Stomach smooth muscle (tissue), 2 donors: ENCODE data around the gene IL17D.
"Not testable (repeated sequence)": the region's sequence is repeated elsewhere in the genome, so short reads cannot be mapped to it uniquely, and the experiment has no call there.

Experiments used
- H3K27ac ChIP-seq: one replicate; pipeline ENCODE4 v1.7.0; 2013; ENCODE audit warnings: mild to moderate bottlenecking, low read length, inconsistent platforms
- H3K27me3 ChIP-seq, 2 donors: one replicate each; pipeline ENCODE4 v1.7.0; 2013; ENCODE audit warnings: low read length in 2 of 2; ENCODE audit not compliant: insufficient read depth in 2 of 2, control insufficient read depth in 1 of 2
- H3K36me3 ChIP-seq, 2 donors: one replicate each; pipeline ENCODE4 v1.7.0; 2013; ENCODE audit warnings: low read length in 2 of 2; ENCODE audit not compliant: control insufficient read depth in 2 of 2, insufficient read depth in 2 of 2
- H3K4me1 ChIP-seq: one replicate; pipeline ENCODE4 v1.7.0; 2013; ENCODE audit warnings: low read length; ENCODE audit not compliant: control insufficient read depth, insufficient read depth
- H3K4me3 ChIP-seq, 2 donors: one replicate each; pipeline ENCODE4 v1.7.0; 2013; ENCODE audit warnings: low read length in 2 of 2
- H3K9ac ChIP-seq, 2 donors: one replicate each; pipeline ENCODE4 v1.7.0; 2013; ENCODE audit warnings: low read length in 2 of 2, mild to moderate bottlenecking in 1 of 2
- H3K9me3 ChIP-seq, 2 donors: one replicate each; pipeline ENCODE4 v1.7.0; 2013; ENCODE audit warnings: low read length in 2 of 2; ENCODE audit not compliant: control insufficient read depth in 2 of 2
- donor health status: healthy.
- donor health status: Pancreatic carcinoma.

The IL17D gene

DNA sequence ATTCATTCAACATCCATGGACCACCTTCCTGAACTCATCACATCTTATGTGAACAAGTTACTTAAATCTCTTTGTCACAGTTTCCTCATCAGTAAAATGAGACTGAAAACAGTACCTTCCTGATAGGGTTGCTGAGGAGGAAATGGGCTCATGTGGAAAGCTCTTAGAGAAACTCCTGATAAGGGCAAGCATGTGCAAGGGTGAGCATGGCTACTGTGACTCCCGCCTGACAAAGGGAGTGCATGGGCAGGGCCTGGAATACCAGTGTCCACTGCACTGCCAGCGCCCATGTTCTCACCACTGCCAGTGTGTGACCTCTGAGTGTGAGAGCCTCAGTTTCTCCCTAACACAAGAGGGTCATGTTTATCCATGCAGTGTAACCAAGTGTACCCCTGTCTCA, 27.3 kb upstream of the IL17D start:
- H3K27ac ChIP-seq = no peak overlapping the region
- peaks cover 10 to 13% of the 10 kb centered on the region in 2 donors for H3K36me3 ChIP-seq
- no peaks in the 10 kb centered on the region for H3K9me3 ChIP-seq
- H3K27me3 ChIP-seq = no peaks in the 10 kb centered on the region
- H3K9ac ChIP-seq = no peak overlapping the region
- no peak overlapping the region for H3K4me3 ChIP-seq
- no peaks in the 10 kb centered on the region for H3K4me1 ChIP-seq

DNA sequence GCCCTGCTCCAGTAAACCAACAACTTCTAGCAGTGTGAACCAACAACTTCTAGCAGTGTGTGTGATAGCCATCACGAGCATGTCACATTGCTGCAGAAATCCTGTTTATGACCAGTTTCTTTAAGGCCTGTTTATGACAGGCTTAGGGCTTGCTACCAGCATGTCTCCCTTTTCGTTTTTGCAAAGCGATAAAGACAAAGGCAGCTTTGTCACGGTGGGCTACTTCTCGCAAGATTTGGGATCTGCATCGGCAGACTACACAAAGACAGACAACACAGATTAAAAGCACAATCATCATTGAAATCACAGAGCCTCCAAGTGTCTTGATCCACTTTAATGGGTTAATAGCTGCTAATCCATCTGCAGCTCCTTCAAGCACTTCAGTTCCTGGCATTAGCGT, 24.9 kb upstream of the IL17D start:
- not testable (repeated sequence) for H3K4me3 ChIP-seq, H3K9me3 ChIP-seq, H3K4me1 ChIP-seq, H3K36me3 ChIP-seq, H3K27ac ChIP-seq, H3K9ac ChIP-seq, H3K27me3 ChIP-seq

DNA sequence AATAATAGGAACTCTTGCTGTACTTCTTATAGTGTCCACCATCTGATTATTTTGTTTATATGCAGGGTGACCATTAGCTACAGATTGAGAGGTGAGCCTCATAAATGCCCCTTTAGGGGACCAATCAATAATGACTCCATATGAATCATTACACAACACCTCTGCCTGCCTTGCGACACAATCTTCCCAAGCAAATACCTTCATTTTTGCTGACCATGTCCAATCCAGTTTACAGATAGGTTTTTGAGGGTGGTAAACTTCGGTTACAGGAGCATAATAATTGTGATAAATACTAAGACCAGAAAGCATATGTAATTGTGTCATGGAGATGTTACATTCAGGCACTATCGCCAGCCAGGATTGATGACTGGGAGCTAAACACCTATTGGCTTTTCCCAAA, 23.6 kb upstream of the IL17D start:
- peaks cover 4 to 6% of the 10 kb centered on the region in 2 donors for H3K36me3 ChIP-seq
- no peak overlapping the region for H3K4me3 ChIP-seq
- no peaks in the 10 kb centered on the region for H3K9me3 ChIP-seq
- H3K27me3 ChIP-seq = no peaks in the 10 kb centered on the region
- H3K9ac ChIP-seq = no peak overlapping the region
- H3K27ac ChIP-seq = no peak overlapping the region
- no peaks in the 10 kb centered on the region for H3K4me1 ChIP-seq

DNA sequence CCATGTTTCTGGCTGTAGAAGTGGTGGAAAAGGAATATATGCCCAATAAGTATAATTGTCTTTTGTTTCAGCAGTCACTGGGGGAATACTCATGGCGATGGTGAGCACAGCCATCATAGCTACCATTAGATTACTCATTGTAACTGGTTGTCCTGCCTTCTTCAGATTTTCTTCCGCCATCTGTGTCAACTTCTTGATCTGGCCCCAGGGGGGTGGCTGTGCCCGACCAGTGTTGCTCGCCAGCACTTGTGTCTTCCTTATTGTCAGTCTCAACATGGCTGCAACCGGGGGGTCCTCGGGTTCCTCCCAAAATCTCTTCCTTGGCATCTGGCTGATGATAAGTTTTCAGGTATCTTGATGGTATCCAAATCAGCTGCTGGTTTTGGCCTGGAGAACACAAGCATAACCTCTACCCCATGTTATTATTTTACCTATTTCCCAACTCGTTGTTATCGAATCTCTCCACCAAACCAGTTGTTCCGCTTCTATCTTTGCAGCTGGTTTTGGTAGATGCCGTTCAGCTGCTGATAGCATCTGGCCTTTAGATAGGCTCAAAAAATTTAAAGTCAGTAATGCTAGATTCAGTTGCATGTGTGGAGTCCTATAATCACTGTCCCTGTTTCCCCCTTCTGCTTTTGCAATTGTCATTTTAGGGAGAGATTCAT, 23.0 kb upstream of the IL17D start:
- Histone ChIP-seq H3K27me3 (no peaks in the 10 kb centered on the region), H3K4me3 (no peak overlapping the region), H3K27ac (no peak overlapping the region), H3K36me3 (peaks cover 0 to 4% of the 10 kb centered on the region in 2 donors), H3K4me1 (no peaks in the 10 kb centered on the region), H3K9me3 (no peaks in the 10 kb centered on the region), H3K9ac (no peak overlapping the region)

DNA sequence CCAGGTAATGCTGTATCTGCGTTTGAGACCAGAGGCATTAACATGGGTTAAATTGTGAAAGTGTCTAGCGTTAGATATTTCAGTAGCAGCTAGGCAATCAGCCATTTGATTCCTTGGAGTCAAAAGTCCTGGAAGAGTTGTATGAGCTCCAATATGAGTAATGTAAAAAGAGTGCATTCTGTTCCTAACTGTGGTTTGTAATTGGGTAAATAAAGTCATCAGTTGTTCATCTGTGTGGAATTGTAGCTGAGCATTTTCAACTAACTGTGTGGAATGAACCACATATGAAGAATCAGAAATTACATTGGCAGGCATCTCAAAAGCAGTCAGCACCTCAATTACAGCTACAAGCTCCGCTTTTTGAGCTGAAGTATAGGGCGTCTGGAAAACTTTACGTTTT, 22.0 kb upstream of the IL17D start:
- H3K4me3 ChIP-seq, H3K9ac ChIP-seq, H3K27me3 ChIP-seq, H3K9me3 ChIP-seq, H3K27ac ChIP-seq, H3K36me3 ChIP-seq, H3K4me1 ChIP-seq: not testable (repeated sequence)

DNA sequence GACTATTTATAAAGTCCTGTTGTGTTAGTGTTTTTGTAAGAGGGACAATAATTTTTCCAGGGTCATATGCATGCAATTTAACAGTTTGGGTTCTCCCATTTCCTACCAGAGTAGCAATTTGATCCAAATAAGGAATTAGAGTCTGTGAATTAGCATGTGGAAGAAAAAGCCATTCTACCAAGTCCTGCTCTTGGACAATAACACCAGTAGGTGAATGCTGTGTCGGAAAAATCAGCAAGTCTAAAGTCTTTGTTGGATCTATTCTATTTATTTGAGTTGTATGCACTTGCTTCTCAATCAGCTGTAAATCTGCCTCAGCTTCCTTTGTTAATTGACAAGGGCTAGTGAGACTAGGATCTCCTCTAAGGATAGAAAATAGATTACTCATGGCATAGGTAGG, 21.4 kb upstream of the IL17D start:
- H3K9me3 ChIP-seq = no peaks in the 10 kb centered on the region
- H3K36me3 ChIP-seq = no peaks in the 10 kb centered on the region
- H3K9ac ChIP-seq = no peak overlapping the region
- no peak overlapping the region for H3K27ac ChIP-seq
- no peaks in the 10 kb centered on the region for H3K27me3 ChIP-seq
- H3K4me1 ChIP-seq = no peaks in the 10 kb centered on the region
- H3K4me3 ChIP-seq = no peak overlapping the region

DNA sequence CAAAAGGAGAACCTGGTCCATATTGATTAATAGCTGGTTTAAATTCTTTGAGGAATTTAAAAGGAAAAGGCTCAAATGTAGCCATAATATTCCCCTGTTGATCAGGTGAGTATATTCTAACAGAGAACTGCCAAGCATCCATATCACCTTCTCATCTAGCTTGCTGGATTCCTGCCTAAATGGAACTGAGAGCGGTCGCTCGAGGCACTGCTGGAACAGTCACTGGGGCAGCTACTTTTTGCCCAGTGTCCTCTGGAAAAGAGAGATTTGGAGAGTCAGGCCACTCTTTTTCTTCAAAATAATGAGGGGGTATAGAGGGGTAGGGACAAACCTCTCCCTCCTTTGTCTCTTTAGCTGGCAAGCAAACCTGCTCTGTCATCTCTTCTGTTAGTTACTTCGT, 19.5 kb upstream of the IL17D start:
- Histone ChIP-seq H3K27ac (no peak overlapping the region), H3K4me3 (no peak overlapping the region), H3K9ac (no peak overlapping the region), H3K36me3 (peaks cover 0 to 2% of the 10 kb centered on the region in 2 donors), H3K4me1 (no peaks in the 10 kb centered on the region), H3K27me3 (no peaks in the 10 kb centered on the region), H3K9me3 (no peaks in the 10 kb centered on the region)

DNA sequence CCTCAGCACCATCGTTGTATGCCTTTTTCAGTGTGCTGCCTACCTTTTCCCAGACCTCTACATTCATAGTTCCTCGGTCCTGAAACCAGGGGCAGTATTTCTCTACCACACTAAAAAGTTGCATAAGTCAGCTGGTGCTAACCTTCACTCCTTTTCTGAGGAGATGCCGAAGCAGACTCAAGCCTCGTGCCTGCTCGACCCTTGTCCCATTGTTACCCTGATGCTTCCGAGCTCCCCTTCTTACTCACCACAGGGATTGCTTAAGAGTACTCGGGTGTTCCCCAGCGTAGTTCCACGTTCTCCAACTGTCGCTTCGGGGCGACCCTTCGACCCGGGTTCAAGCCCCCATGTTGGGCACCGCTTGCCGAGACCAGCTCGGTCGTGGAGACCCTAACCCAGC, 19.0 kb upstream of the IL17D start:
- Histone ChIP-seq H3K4me1 (no peaks in the 10 kb centered on the region), H3K9me3 (no peaks in the 10 kb centered on the region), H3K27me3 (no peaks in the 10 kb centered on the region), H3K9ac (no peak overlapping the region), H3K4me3 (no peak overlapping the region), H3K36me3 (peaks cover 0 to 2% of the 10 kb centered on the region in 2 donors), H3K27ac (no peak overlapping the region)

DNA sequence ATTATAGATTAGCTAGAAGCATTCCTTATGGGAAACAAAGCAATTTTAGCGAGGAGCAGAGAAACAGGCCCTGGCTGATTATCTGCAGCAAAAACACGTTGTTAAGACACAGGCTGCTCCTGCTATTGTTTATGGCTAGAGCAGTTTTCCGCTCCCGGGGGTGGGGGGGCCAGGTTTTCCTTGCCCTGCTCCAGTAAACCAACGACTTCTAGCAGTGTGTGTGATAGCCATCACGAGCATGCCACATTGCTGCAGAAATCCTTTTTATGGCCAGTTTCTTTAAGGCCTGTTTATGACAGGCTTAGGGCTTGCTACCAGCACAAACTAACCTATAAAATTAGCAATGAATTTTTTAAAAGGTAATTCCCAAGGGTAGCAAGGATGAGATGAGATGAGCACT, 18.4 kb upstream of the IL17D start:
- no peak overlapping the region for H3K27ac ChIP-seq

DNA sequence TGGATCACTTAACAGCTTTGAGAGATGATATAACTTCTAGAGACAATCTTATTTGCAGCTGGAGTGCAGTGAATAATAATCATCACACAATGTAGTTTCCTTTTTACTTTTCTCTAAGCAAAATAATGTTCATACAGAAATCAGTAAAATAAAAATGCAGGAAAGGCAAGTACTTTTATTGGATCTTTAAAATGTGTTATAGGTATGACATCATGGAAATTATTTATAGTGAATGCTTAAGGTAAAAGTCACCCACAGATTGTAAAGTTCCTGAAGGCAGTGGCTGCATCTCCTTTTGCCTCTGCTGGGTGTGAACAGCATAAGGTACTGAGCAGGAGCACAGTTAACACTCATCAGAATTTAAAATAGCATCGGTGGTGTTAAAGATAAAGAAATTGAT, 17.3 kb upstream of the IL17D start:
- Histone ChIP-seq H3K27ac (no peak overlapping the region), H3K4me1 (no peaks in the 10 kb centered on the region), H3K9me3 (no peaks in the 10 kb centered on the region), H3K27me3 (no peaks in the 10 kb centered on the region), H3K36me3 (peaks cover 2 to 3% of the 10 kb centered on the region in 2 donors), H3K9ac (no peak overlapping the region), H3K4me3 (no peak overlapping the region)

More for the DNA sequence above, 18.4 kb upstream of the IL17D start:
- Histone ChIP-seq H3K4me3 (no peak overlapping the region), H3K9me3 (no peaks in the 10 kb centered on the region), H3K9ac (no peak overlapping the region), H3K27me3 (no peaks in the 10 kb centered on the region), H3K4me1 (no peaks in the 10 kb centered on the region), H3K36me3 (peaks cover 0 to 2% of the 10 kb centered on the region in 2 donors)

DNA sequence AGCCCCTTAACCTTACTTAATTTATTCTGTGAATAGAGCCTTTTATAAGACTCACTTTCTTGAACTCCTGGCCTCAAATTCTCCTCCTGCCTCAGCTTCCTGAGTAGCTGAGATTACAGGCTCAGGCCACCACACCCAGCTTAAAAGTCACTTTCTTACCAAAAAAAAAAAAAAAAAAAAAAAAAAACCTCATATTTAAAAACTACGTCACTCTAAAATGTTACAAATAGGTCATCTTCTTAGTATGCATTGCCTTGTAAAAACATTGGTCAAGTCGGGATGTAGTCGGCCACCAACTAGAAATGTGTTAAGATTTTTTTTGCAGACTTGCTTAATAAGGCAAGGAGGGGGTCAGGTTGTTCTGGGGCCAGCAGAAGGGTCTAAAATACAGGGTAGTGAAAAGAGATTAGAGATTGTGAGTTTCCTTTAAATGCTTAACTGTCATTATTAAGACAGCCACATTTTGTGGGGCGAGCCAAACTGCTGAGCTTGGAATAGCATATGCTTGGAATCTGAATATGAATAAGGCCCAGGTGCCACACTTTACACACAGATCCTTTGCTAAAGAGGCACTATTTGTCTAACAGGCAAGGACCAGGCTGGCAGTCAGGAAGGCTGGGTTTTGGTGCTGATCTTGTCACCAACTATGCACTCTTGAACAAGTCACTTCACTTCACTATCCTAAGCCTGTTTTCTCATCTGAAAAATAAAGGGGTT, 16.5 kb upstream of the IL17D start:
- Histone ChIP-seq H3K9me3 (no peaks in the 10 kb centered on the region), H3K36me3 (peaks cover 2 to 3% of the 10 kb centered on the region in 2 donors), H3K27me3 (no peaks in the 10 kb centered on the region), H3K27ac (no peak overlapping the region), H3K4me1 (no peaks in the 10 kb centered on the region), H3K4me3 (no peak overlapping the region), H3K9ac (no peak overlapping the region)
